ENCODE measurements around the gene PEX14.
A peak's percentile ranks its signal among the peaks of the same experiment; 100 is the strongest.

Gene PEX14

GRCh38 chr1:10490286-10490970 lies 15.7 kb downstream of the PEX14 start:
- no peak for TF ChIP-seq ZBTB7A (IDR thresholded peaks at IDR 0.05; ENCODE audit: low read depth)
- no peak for TF ChIP-seq EGR1 (IDR thresholded peaks at IDR 0.05)
- TF ChIP-seq CREB1 (IDR thresholded peaks at IDR 0.05; ENCODE audit: low read depth): no peak
- TF ChIP-seq FOXM1 (IDR thresholded peaks at IDR 0.05; ENCODE audit: borderline replicate concordance, low read depth): no peak
- TF ChIP-seq TAF1 (IDR thresholded peaks at IDR 0.05; ENCODE audit: low read depth): no peak
- TF ChIP-seq TCF12 (IDR thresholded peaks at IDR 0.05; ENCODE audit: low read depth): no peak
- no peak for TF ChIP-seq NFIC (IDR thresholded peaks at IDR 0.05)

GRCh38 chr1:10494418-10494753 lies 19.6 kb downstream of the PEX14 start:
- no peak for TF ChIP-seq TCF12 (IDR thresholded peaks at IDR 0.05; ENCODE audit: low read depth)
- TF ChIP-seq RAD21 (IDR thresholded peaks at IDR 0.05; ENCODE audit: low read depth): no peak
- TF ChIP-seq NFIC (IDR thresholded peaks at IDR 0.05): no peak

- TF ChIP-seq TCF12 (IDR thresholded peaks at IDR 0.05; ENCODE audit: low read depth) (no peak), EGR1 (IDR thresholded peaks at IDR 0.05) (no peak), TEAD4 (IDR thresholded peaks at IDR 0.05) (0 out of 2 replicates have a peak, but pooled peaks have one; percentile 10), TAF1 (IDR thresholded peaks at IDR 0.05; ENCODE audit: low read depth) (no peak), RAD21 (IDR thresholded peaks at IDR 0.05; ENCODE audit: low read depth) (peak; percentile 84), NFIC (IDR thresholded peaks at IDR 0.05) (no peak)
Observed at GRCh38 chr1:10494754-10495474, 20.2 kb downstream of the PEX14 start.

- TF ChIP-seq USF1 (IDR thresholded peaks at IDR 0.05) (no peak), EP300 (IDR thresholded peaks at IDR 0.05; ENCODE audit: borderline replicate concordance) (no peak), ZBTB7A (IDR thresholded peaks at IDR 0.05; ENCODE audit: low read depth) (no peak), CREB1 (IDR thresholded peaks at IDR 0.05; ENCODE audit: low read depth) (no peak), EGR1 (IDR thresholded peaks at IDR 0.05) (no peak), RAD21 (IDR thresholded peaks at IDR 0.05; ENCODE audit: low read depth) (no peak), REST (IDR thresholded peaks at IDR 0.05; ENCODE audit: low read depth) (no peak), TEAD4 (IDR thresholded peaks at IDR 0.05) (no peak), FOXM1 (IDR thresholded peaks at IDR 0.05; ENCODE audit: borderline replicate concordance, low read depth) (no peak), NFIC (IDR thresholded peaks at IDR 0.05) (no peak), YY1 (IDR thresholded peaks at IDR 0.05; ENCODE audit: low read depth) (no peak)
Observed at GRCh38 chr1:10495475-10495817, 20.7 kb downstream of the PEX14 start.

GRCh38 chr1:10495952-10496351 lies 21.2 kb downstream of the PEX14 start:
- no peak for TF ChIP-seq CREB1 (IDR thresholded peaks at IDR 0.05; ENCODE audit: low read depth)
- TF ChIP-seq TCF12 (IDR thresholded peaks at IDR 0.05; ENCODE audit: low read depth): no peak
- TF ChIP-seq EP300 (IDR thresholded peaks at IDR 0.05; ENCODE audit: borderline replicate concordance): no peak
- no peak for TF ChIP-seq REST (IDR thresholded peaks at IDR 0.05; ENCODE audit: low read depth)
- TF ChIP-seq USF1 (IDR thresholded peaks at IDR 0.05): no peak
- TF ChIP-seq FOXM1 (IDR thresholded peaks at IDR 0.05; ENCODE audit: borderline replicate concordance, low read depth): no peak
- TF ChIP-seq EGR1 (IDR thresholded peaks at IDR 0.05): no peak
- TF ChIP-seq TEAD4 (IDR thresholded peaks at IDR 0.05): peak; percentile 44; the same call in 1 of the 2 replicates
- no peak for TF ChIP-seq TAF1 (IDR thresholded peaks at IDR 0.05; ENCODE audit: low read depth)
- TF ChIP-seq ZBTB7A (IDR thresholded peaks at IDR 0.05; ENCODE audit: low read depth): no peak
- peak; percentile 49 for TF ChIP-seq MAX (IDR thresholded peaks at IDR 0.05)
- TF ChIP-seq CEBPB (IDR thresholded peaks at IDR 0.05): no peak
- no peak for TF ChIP-seq YY1 (IDR thresholded peaks at IDR 0.05; ENCODE audit: low read depth)
- TF ChIP-seq RAD21 (IDR thresholded peaks at IDR 0.05; ENCODE audit: low read depth): no peak
- TF ChIP-seq NFIC (IDR thresholded peaks at IDR 0.05): no peak; the same call in 1 of the 2 replicates

GRCh38 chr1:10497109-10497508 lies 22.4 kb downstream of the PEX14 start:
- TF ChIP-seq ZBTB7A (IDR thresholded peaks at IDR 0.05; ENCODE audit: low read depth): no peak
- no peak for TF ChIP-seq FOXM1 (IDR thresholded peaks at IDR 0.05; ENCODE audit: borderline replicate concordance, low read depth)
- no peak for TF ChIP-seq NFIC (IDR thresholded peaks at IDR 0.05)
- no peak for TF ChIP-seq EP300 (IDR thresholded peaks at IDR 0.05; ENCODE audit: borderline replicate concordance)
- TF ChIP-seq REST (IDR thresholded peaks at IDR 0.05; ENCODE audit: low read depth): no peak
- no peak for TF ChIP-seq TAF1 (IDR thresholded peaks at IDR 0.05; ENCODE audit: low read depth)
- no peak for TF ChIP-seq EGR1 (IDR thresholded peaks at IDR 0.05)
- TF ChIP-seq TCF12 (IDR thresholded peaks at IDR 0.05; ENCODE audit: low read depth): no peak
- no peak for TF ChIP-seq TEAD4 (IDR thresholded peaks at IDR 0.05)
- no peak for TF ChIP-seq USF1 (IDR thresholded peaks at IDR 0.05)
- no peak for TF ChIP-seq CEBPB (IDR thresholded peaks at IDR 0.05)
- no peak for TF ChIP-seq YY1 (IDR thresholded peaks at IDR 0.05; ENCODE audit: low read depth)
- no peak for TF ChIP-seq RAD21 (IDR thresholded peaks at IDR 0.05; ENCODE audit: low read depth)
- TF ChIP-seq CREB1 (IDR thresholded peaks at IDR 0.05; ENCODE audit: low read depth): no peak
- no peak for TF ChIP-seq MAX (IDR thresholded peaks at IDR 0.05)

Data from Ishikawa (cell line).